Right lobe of liver (tissue), 4 donors: ENCODE results near the gene TBC1D10A.

ENCODE experiments used
- POLR2A ChIP-seq: fragments of 450-650 bp; IDR thresholded peaks from one replicate; pipeline ENCODE4 v1.6.1; 2017; ENCODE audit warnings: antibody characterized with exemption, mild to moderate bottlenecking
- TF ChIP-seq, protein P1 (sequence below), 4 donors: fragments of 200-600 bp in 3 of 4; fragments of 450-650 bp in 1 of 4; IDR thresholded peaks; one replicate each; pipeline versions ENCODE4 v1.5.1 to v1.8.0; 2016 to 2022; ENCODE audit warnings: antibody characterized with exemption in 4 of 4, mild to moderate bottlenecking in 2 of 4
- donor health status: DM: no; HTN: no; CAD: no.
- donor health status: DM: no; HTN: no; CAD: no.
- donor health status: DM: no; HTN: yes; CAD: no.

DNA sequence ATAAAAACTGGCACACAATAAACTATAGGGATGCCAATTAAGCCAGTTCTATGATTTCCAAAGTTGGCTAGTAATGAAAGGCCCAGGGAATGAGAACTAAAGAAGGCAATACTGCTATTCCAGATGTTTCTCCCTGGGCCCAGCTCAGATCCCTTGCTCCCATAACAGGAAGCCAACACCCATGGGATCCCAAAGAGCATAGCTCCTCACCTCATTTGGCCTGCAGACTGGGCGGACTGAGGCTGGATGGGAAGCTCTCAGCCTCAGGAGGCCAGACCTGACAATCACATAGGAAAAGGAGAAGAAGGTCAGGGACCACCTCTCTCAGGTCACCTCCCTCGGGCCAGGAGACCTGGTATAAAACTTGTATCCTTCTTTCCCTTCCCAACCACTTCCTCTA lies 5.3 kb downstream of the TBC1D10A start:
- TF ChIP-seq, protein P1, sequence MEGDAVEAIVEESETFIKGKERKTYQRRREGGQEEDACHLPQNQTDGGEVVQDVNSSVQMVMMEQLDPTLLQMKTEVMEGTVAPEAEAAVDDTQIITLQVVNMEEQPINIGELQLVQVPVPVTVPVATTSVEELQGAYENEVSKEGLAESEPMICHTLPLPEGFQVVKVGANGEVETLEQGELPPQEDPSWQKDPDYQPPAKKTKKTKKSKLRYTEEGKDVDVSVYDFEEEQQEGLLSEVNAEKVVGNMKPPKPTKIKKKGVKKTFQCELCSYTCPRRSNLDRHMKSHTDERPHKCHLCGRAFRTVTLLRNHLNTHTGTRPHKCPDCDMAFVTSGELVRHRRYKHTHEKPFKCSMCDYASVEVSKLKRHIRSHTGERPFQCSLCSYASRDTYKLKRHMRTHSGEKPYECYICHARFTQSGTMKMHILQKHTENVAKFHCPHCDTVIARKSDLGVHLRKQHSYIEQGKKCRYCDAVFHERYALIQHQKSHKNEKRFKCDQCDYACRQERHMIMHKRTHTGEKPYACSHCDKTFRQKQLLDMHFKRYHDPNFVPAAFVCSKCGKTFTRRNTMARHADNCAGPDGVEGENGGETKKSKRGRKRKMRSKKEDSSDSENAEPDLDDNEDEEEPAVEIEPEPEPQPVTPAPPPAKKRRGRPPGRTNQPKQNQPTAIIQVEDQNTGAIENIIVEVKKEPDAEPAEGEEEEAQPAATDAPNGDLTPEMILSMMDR (IDR thresholded peaks at IDR 0.05), result no peak
- TF ChIP-seq POLR2A, result no peak
